ENCODE results near the gene TRIM9.

The TRIM9 gene

DNA sequence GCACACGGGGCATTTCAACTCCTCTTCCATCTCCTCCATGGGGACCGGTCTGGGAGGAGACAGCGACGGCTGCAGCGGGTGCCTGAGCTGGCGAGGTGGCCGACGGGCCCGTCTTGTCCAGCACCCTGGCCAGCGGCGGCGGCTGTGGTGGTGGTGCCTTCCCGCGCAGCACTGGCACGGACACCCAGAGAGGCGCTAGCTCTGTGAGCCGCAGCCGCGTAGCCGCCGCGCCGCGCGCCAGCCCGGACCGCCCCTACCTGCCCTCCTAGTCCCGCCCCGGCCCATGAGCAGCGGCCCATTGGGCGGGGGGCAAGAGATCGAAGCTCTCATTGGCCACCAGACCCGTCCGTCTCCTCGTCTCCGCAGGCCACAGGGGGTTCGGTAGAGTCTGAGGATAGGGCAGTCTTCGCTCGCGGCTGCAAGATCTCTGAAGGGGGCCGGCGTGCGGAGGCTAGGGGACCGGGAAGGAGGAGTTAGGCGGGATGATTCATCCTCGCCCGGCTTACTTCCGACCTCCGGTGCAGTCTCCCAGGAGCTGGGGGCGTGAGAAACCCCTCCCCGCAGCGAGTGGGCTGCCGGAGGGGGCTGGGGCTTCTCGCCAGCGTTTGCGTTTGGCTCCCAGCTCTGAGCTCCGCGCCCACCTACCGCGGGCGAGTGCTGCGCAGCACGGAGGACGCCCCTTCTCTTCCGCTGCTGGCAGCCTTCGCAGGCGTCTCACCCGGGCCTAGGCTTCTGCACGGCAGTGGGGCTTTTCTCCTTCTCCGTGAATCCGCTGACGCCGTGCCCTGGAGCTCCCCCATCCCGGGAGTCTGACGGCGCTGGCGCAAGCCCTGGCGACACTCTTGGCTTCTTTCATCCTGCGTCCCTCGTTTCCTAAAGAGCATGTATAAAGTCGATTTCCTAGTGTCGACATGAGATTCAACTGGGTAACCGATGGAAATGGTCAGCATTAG is at the start of gene TRIM9:
Gene TRIM9 (minus strand): TSS at position 205 of the 953 bp plus-strand sequence. CDS start 166 bp downstream, at position 39.
- Histone ChIP-seq H3K4me1 (ENCODE audit: insufficient read depth, low read length) (peaks cover 3% of the 10 kb centered on the region; the same call in 1 of the 2 replicates), H3K9me3 (ENCODE audit: insufficient read depth, low read depth, low read length) (no peaks in the 10 kb centered on the region), H3K36me3 (ENCODE audit: insufficient read depth, low read depth, low read length) (no peaks in the 10 kb centered on the region), H3K27me3 (ENCODE audit: insufficient read depth, low read length) (peaks cover 63% of the 10 kb centered on the region), H3K27ac (ENCODE audit: low read length) (no peak within 1 kb of the TSS), H3K9ac (ENCODE audit: low read depth, low read length) (peak within 1 kb of the TSS; percentile 37; the same call in 1 of the 2 replicates), H3K4me3 (ENCODE audit: low read length) (peak within 1 kb of the TSS; percentile 78)

DNA sequence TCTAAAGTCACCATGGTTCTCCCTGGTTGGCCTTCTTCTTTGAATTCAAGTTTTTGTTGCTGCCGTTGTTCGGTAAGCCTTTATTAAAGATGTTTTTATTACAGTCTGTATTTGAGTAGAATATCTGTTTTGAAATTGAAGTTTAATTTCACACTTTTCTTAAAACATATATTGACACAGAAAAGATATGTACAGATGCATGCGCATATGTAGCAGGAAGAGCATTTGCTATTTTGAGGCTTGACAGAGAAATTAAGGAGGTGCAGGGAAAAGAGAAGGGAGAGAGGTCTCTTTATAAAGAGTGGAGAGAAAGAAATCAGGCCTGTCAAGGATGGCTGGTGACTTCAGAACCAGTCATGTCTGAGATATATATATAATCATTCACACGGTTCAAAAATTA is 46.0 kb upstream of the TRIM9 start:
- no peak overlapping the region for H3K27ac ChIP-seq (ENCODE audit: low read length)
- H3K9me3 ChIP-seq (ENCODE audit: insufficient read depth, low read depth, low read length), result no peaks in the 10 kb centered on the region
- H3K27me3 ChIP-seq (ENCODE audit: insufficient read depth, low read length), result no peaks in the 10 kb centered on the region
- H3K4me3 ChIP-seq (ENCODE audit: low read length), result no peak overlapping the region
- peaks cover 6% of the 10 kb centered on the region for H3K4me1 ChIP-seq (ENCODE audit: insufficient read depth, low read length)
- no peaks in the 10 kb centered on the region for H3K36me3 ChIP-seq (ENCODE audit: insufficient read depth, low read depth, low read length)
- no peak overlapping the region for H3K9ac ChIP-seq (ENCODE audit: low read depth, low read length)

DNA sequence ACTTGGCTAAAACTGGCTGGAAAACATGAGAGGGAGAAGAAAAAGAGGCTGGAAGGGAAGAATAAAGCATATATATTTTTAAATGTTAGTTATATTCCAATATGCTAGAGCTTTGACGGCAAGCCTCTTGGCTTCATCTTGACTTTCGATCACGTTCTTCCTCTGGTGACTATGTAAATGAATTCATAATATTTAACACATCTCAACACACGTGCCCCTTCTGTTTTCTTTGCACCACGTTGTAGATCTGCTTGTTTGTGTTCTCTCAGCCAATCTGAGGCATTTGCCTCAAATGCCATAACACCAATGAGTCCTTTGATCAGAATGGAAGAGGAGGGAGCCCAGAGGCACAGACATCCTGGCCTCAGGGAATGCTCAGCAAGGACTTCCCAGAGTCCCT is 45.4 kb upstream of the TRIM9 start:
- Histone ChIP-seq H3K27me3 (ENCODE audit: insufficient read depth, low read length) (no peaks in the 10 kb centered on the region), H3K9me3 (ENCODE audit: insufficient read depth, low read depth, low read length) (no peaks in the 10 kb centered on the region), H3K36me3 (ENCODE audit: insufficient read depth, low read depth, low read length) (no peaks in the 10 kb centered on the region), H3K9ac (ENCODE audit: low read depth, low read length) (no peak overlapping the region), H3K27ac (ENCODE audit: low read length) (no peak overlapping the region), H3K4me3 (ENCODE audit: low read length) (no peak overlapping the region), H3K4me1 (ENCODE audit: insufficient read depth, low read length) (peaks cover 6% of the 10 kb centered on the region)

DNA sequence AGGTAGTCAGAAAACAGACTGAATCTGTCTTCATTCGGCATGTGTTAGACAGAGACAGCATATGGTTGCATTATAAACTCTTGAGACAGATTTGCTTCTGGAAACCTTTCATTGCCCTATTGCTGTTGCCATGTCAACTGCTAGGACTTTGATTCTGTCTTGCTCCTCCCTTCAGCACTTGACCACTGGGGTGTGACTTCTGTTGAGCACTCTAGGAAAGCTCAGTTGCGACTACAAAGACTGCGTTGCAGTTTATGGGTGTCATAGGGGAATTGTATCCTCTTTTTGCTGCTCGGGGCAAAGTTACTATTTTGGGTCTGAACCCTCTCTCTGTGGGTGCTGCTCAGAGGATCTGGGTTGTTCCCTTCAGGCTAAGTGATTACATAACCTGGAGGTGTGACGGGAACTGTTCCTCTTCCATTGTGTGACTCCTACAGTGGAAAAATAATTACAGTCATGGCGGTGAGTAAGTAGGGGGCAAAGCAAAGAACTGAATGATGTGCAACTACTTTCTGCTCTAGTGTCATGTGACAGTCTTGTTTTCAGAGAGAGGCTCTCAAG is 44.3 kb upstream of the TRIM9 start:
- no peaks in the 10 kb centered on the region for H3K36me3 ChIP-seq (ENCODE audit: insufficient read depth, low read depth, low read length)

DNA sequence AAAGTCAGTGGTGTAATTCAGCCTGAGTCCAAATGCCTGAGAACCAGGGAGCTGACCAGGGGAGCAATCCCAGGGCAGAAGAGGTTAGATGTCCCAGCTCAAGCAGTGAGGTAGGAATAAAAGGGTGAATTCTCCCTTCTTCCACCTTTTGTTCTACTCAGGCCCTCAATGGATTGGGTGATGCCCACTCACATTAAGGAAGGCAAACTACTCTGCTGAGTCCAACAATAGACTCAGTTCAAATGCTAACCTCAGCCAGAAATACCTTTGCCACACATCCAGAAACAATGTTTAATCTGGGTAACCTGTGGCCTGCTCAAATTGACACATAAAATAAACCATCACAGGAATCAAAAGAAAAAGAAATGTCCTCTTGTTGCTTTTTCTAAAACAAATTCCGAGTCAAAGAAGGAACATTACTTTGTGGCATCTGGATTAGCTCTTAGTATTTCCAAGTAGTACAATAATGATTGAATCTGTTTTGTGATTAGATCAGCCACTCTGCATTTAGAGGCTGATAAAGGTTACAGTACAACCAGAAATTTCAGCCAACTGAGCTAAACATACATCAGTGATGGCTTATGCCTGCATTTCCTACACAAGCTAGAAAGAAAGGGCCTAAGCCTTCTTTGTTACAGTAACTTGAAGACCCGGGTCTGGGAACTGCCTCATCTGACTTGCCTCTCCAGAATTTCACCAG is 43.6 kb upstream of the TRIM9 start:
- Histone ChIP-seq H3K36me3 (ENCODE audit: insufficient read depth, low read depth, low read length) (no peaks in the 10 kb centered on the region), H3K4me1 (ENCODE audit: insufficient read depth, low read length) (peaks cover 6% of the 10 kb centered on the region), H3K27me3 (ENCODE audit: insufficient read depth, low read length) (no peaks in the 10 kb centered on the region), H3K4me3 (ENCODE audit: low read length) (no peak overlapping the region; the same call in 1 of the 2 replicates), H3K9me3 (ENCODE audit: insufficient read depth, low read depth, low read length) (no peaks in the 10 kb centered on the region), H3K9ac (ENCODE audit: low read depth, low read length) (no peak overlapping the region), H3K27ac (ENCODE audit: low read length) (no peak overlapping the region)

More for the DNA sequence above, 44.3 kb upstream of the TRIM9 start:
- H3K27ac ChIP-seq (ENCODE audit: low read length), result no peak overlapping the region
- H3K27me3 ChIP-seq (ENCODE audit: insufficient read depth, low read length), result no peaks in the 10 kb centered on the region
- H3K4me1 ChIP-seq (ENCODE audit: insufficient read depth, low read length), result peaks cover 6% of the 10 kb centered on the region
- no peaks in the 10 kb centered on the region for H3K9me3 ChIP-seq (ENCODE audit: insufficient read depth, low read depth, low read length)
- no peak overlapping the region for H3K9ac ChIP-seq (ENCODE audit: low read depth, low read length)
- no peak overlapping the region for H3K4me3 ChIP-seq (ENCODE audit: low read length)

DNA sequence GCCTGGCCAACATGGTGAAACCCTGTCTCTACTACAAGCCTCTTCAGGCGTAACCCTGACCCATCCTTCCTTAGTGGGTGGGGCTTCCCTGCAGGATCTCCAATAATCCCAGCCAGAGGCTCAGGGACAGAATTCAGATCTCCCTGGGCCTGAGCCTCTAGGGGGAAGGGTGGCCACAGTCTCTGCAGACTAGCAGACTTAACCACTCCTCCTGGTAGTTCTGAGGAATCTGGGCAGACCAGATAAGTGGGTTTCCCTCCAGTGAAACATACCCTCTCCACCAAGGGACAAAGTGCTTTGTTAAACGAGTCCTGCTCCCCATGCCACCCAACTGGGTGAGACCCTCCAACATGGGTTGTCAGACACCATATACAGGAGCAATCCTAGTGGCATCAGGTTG is 36.6 kb upstream of the TRIM9 start:
- Histone ChIP-seq H3K36me3 (ENCODE audit: insufficient read depth, low read depth, low read length) (no peaks in the 10 kb centered on the region), H3K9ac (ENCODE audit: low read depth, low read length) (no peak overlapping the region), H3K27ac (ENCODE audit: low read length) (no peak overlapping the region), H3K4me3 (ENCODE audit: low read length) (no peak overlapping the region), H3K4me1 (ENCODE audit: insufficient read depth, low read length) (no peaks in the 10 kb centered on the region), H3K27me3 (ENCODE audit: insufficient read depth, low read length) (no peaks in the 10 kb centered on the region), H3K9me3 (ENCODE audit: insufficient read depth, low read depth, low read length) (no peaks in the 10 kb centered on the region)

DNA sequence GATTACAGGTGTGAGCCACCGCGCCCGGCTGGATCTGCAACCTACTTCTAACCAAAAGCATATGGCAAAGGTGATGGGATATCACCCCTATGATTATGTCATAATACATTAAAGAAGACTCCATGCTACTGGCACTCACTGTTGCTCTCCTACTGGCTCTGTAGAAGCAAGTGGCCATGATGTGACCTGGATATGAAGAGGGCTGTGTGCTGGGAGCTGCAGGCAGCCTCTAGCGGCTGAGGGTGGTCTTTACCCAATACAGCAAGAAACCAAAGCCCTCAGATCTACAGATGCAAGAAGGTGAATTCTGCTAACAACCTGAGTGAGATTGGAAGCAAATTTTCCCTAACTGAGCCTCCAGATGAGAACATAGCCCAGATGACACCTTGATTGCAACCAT is 34.2 kb upstream of the TRIM9 start:
- Histone ChIP-seq H3K36me3 (ENCODE audit: insufficient read depth, low read depth, low read length) (no peaks in the 10 kb centered on the region), H3K4me3 (ENCODE audit: low read length) (no peak overlapping the region), H3K27ac (ENCODE audit: low read length) (no peak overlapping the region), H3K9ac (ENCODE audit: low read depth, low read length) (no peak overlapping the region), H3K9me3 (ENCODE audit: insufficient read depth, low read depth, low read length) (no peaks in the 10 kb centered on the region), H3K4me1 (ENCODE audit: insufficient read depth, low read length) (no peaks in the 10 kb centered on the region), H3K27me3 (ENCODE audit: insufficient read depth, low read length) (no peaks in the 10 kb centered on the region)

DNA sequence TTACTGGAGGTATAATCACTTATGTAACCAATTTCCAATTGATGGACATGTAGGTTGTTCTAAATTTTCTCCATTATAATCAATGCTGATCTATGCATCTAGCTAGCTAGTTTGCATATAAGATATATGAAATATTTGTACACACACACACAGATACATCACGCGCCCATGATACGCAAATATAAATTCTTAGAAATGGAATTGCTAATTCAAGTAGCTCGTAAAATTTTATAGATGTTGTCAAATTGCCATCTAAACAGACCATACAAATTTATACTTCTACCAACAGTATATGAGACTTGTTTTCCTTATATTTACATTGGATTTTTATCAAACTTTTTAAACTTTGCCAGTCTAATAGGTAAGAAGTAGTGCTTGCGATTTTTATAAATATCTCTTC is 29.1 kb upstream of the TRIM9 start:
- Histone ChIP-seq H3K36me3 (ENCODE audit: insufficient read depth, low read depth, low read length) (no peaks in the 10 kb centered on the region), H3K4me1 (ENCODE audit: insufficient read depth, low read length) (peaks cover 18% of the 10 kb centered on the region; the same call in 1 of the 2 replicates), H3K9me3 (ENCODE audit: insufficient read depth, low read depth, low read length) (no peaks in the 10 kb centered on the region), H3K9ac (ENCODE audit: low read depth, low read length) (no peak overlapping the region), H3K27me3 (ENCODE audit: insufficient read depth, low read length) (no peaks in the 10 kb centered on the region), H3K27ac (ENCODE audit: low read length) (no peak overlapping the region), H3K4me3 (ENCODE audit: low read length) (no peak overlapping the region)

DNA sequence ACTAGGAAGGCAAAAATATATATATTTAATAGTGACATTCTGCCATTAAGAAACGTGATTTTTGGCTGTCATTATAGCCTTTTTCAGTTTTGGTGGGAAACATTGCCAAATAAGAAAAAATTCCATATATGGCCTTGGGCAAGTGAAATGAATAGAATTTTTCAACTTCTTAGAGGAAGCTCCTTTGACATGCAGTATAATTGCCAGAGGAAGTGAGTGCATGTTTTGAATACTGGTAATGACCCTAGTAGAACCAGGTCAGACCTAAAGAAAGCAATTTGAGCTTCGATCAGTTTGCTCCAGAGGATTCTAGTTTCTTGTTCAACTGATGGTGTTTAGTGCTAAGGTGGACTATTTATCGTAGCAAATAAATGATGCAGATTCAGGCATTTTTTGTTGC is 26.2 kb upstream of the TRIM9 start:
- Histone ChIP-seq H3K36me3 (ENCODE audit: insufficient read depth, low read depth, low read length) (no peaks in the 10 kb centered on the region), H3K9ac (ENCODE audit: low read depth, low read length) (no peak overlapping the region), H3K4me3 (ENCODE audit: low read length) (no peak overlapping the region)

DNA sequence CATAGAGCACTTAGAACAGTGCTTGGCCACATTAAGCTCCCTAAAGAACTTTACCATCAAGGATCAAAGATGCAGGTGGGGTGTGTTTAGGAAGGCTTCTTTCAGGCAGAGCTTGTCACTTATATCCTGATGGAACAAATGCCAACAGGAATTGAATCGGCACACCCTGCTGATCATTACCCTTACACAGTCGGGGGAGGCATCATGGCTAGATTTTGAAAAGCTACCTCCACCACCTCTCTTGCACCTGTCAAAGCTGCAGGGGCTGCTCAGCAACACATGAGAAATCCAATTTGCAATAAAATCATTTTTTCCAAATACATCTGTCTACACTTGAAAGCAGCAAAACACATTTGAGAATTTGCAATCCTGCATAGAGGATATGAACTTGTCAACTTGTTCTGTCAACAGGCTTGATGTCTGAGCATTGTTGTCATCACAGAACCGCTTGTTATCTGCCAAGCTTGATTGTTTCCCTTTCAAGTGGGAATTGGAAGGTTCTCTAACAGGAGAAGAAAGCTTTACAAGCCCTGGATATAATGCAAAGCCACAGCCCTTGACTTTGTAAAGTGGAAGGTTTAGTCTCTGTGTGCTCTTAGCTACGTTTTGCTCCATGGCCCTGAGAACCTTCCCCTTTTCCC is 24.6 kb upstream of the TRIM9 start:
- peaks cover 18% of the 10 kb centered on the region; the same call in 1 of the 2 replicates for H3K4me1 ChIP-seq (ENCODE audit: insufficient read depth, low read length)
- H3K9ac ChIP-seq (ENCODE audit: low read depth, low read length), result no peak overlapping the region
- H3K9me3 ChIP-seq (ENCODE audit: insufficient read depth, low read depth, low read length), result no peaks in the 10 kb centered on the region
- H3K4me3 ChIP-seq (ENCODE audit: low read length), result no peak overlapping the region
- H3K36me3 ChIP-seq (ENCODE audit: insufficient read depth, low read depth, low read length), result no peaks in the 10 kb centered on the region
- H3K27ac ChIP-seq (ENCODE audit: low read length), result no peak overlapping the region
- H3K27me3 ChIP-seq (ENCODE audit: insufficient read depth, low read length), result no peaks in the 10 kb centered on the region

More for the DNA sequence above, 26.2 kb upstream of the TRIM9 start:
- H3K9me3 ChIP-seq (ENCODE audit: insufficient read depth, low read depth, low read length), result no peaks in the 10 kb centered on the region
- H3K27me3 ChIP-seq (ENCODE audit: insufficient read depth, low read length), result no peaks in the 10 kb centered on the region
- no peak overlapping the region for H3K27ac ChIP-seq (ENCODE audit: low read length)
- H3K4me1 ChIP-seq (ENCODE audit: insufficient read depth, low read length), result peaks cover 18% of the 10 kb centered on the region; the same call in 1 of the 2 replicates

DNA sequence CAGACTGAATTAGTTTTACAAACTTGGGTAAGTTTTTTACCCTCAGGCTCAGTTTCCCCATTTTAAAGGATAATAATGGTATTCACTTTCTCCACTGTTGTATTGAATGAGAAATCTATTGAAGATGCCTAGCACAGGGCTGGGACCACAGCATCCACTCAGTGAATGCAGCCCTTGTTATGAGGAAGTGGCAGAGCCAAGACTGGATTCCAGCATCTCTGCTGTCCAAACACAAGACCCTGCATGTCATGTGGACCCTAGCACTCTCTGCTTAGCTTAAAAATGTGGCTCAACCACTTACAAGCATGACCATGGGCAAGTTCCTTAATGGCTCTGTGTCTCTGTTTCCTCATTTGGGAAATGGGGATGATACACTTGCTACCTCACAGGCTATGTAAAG is 24.1 kb upstream of the TRIM9 start:
- no peak overlapping the region for H3K4me3 ChIP-seq (ENCODE audit: low read length)
- no peak overlapping the region for H3K9ac ChIP-seq (ENCODE audit: low read depth, low read length)
- H3K4me1 ChIP-seq (ENCODE audit: insufficient read depth, low read length), result peaks cover 18% of the 10 kb centered on the region; the same call in 1 of the 2 replicates
- no peaks in the 10 kb centered on the region for H3K27me3 ChIP-seq (ENCODE audit: insufficient read depth, low read length)
- no peak overlapping the region for H3K27ac ChIP-seq (ENCODE audit: low read length)
- H3K36me3 ChIP-seq (ENCODE audit: insufficient read depth, low read depth, low read length), result no peaks in the 10 kb centered on the region
- H3K9me3 ChIP-seq (ENCODE audit: insufficient read depth, low read depth, low read length), result no peaks in the 10 kb centered on the region
